GM18951 (cell line): Measurements from ENCODE around the gene MAP7D1.
"Not testable (repeated sequence)": the region's sequence is repeated elsewhere in the genome, so short reads cannot be mapped to it uniquely, and the experiment has no call there.

ENCODE experiments used
- POLR2A ChIP-seq: IDR thresholded peaks from 4 replicates; pipeline ENCODE4 v1.6.1; 2011; ENCODE audit warnings: mild to moderate bottlenecking; ENCODE audit not compliant: insufficient read length, insufficient read depth; ENCODE audit errors: extremely low read depth
- in situ Hi-C: fragments of 300-500 bp; cut with MboI; formaldehyde crosslinking; loops from one replicate; pipeline ENCODE4 v1.12.0; 2022; ENCODE audit warnings: low sequenced_read_pairs, mixed read lengths, inconsistent platforms; ENCODE audit not compliant: unreplicated experiment

Gene MAP7D1

DNA sequence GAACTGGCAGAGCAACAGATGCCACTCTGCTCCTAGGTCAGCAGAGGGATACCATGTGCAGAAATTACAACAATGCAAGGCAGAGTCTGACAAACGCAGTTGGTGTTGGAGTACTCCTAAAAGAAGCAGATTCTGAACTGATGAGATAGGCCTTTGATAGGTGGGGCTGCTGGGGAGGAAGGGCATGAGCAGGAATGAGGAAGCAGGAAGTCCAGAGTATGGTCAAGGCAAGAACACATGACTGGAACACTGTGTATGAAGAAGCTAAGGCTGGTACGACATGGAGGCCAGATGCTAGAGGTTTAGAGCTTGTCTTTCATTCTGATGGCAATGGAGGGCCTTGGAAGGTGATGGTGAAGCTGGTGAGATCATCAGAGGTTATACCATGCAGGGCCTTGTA, 56.8 kb downstream of the MAP7D1 start:
- in situ Hi-C loops: no loop called here
- no peak for TF ChIP-seq POLR2A

- TF ChIP-seq POLR2A: no peak
- in situ Hi-C loops: no loop called here
Measured at GRCh38 chr1:36217670-36218069, 61.7 kb downstream of the MAP7D1 start.

GRCh38 chr1:36221901-36222300, 65.9 kb downstream of the MAP7D1 start:
- in situ Hi-C loops: not testable (repeated sequence)

DNA sequence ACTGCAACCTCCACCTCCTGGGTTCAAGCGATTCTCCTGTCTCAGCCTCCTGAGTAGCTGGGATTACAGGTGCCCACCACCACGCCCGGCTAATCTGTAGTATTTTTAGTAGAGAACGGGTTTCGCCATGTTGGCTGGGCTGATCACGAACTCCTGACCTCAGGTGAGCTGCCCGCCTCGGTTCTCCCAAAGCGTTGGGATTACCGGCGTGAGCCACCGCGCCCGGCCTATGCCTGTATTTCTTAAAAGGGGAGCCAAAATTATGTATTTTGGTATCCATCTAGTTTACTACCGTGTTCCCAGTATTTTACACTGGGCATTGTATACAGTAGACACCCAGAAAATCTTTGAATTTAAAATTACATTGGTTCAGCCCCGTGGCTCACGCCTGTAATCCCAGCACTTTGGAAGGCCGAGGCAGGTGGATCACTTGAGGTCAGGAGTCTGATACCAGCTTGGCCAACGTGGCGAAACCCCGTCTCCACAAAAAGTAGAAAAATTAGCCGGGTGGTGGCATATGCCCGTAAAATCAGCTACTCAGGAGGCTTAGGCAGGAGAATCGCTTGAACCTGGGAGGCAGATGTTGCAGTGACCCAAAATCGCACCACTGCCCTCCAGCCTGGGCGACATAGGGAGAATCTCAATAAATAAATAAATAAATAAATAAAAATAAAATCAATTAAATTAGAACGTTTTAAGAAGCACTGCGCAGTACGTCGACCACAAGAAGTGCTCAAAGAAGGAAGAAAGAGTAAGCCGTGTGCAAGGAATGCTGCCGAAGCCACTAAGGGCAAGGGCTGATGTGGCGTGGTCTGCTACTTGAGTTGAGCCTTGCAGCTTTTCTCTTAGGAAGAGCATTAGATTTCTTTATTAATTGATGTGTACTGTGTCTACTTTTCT, 66.8 kb downstream of the MAP7D1 start:
- in situ Hi-C loops: no loop called here
- no peak for TF ChIP-seq POLR2A

- in situ Hi-C loops: no loop called here
- no peak for TF ChIP-seq POLR2A
Measured at GRCh38 chr1:36223381-36223995, 67.5 kb downstream of the MAP7D1 start.

DNA sequence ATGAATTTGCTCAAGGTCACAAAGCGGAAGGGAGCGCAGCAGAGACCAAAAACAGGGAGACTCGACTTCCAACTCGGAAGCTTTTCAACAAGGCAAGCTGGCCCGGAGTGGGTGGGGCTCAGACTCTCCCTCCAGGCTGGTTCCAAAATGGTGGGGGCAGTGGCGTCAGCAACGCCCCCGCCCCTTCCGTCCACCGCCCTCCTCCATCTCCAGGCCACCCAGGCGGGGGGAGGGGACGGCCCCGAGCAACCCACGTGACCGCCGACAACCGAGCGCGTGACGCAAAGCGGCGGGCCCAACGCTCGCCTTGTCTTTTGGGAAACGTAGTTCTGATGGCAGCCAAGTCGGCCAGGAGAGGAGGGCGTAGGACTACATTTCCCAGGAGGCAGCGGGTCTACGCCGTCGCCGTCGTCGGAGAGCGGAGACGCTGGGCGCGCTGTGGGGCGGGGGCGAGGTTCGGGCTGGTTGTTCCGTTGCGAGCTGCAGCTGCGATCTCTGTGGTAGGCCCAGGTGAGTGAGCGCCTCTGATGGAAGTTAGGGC, 68.1 kb downstream of the MAP7D1 start, which contains the start of gene THRAP3:
Gene THRAP3 (plus strand): TSS at position 448 of the 541 bp plus-strand sequence. CDS start 58,121 bp downstream, outside the sequence.
- TF ChIP-seq POLR2A: peak; percentile 87
- in situ Hi-C loops: no loop called here

- in situ Hi-C loops: no loop called here
- no peak for TF ChIP-seq POLR2A
Measured at GRCh38 chr1:36224537-36225282, 68.8 kb downstream of the MAP7D1 start.

DNA sequence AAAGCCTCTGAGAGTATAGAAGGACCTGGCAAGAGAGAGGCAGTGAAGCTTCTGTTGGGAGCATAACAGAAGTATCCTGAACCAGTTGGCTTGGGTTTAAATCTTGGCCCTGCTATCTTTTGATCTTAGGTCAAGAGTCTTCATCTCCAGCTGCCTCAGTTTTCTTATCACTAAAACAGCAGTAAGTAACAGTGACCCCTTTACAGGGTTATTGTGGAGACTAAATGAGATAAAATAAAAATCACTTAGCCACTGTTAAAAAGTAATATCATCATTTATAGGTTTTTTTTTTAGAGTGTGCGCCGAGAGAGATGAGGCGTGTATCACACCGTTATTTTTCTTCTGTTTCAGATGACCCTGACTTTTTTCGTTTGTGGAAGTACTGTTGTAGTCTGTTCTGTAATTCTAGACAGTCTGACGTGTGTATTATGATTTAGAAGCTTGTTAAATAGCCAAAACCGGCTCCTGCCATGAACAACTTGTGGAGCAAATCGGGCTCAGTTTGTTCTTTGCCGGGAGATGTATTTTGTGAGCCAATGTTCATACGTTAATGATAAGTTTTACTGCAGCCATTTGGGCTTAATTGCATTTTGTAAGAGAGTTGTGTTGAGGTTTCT, 69.4 kb downstream of the MAP7D1 start:
- no peak for TF ChIP-seq POLR2A
- in situ Hi-C loops: no loop called here

GRCh38 chr1:36230279-36230678, 74.3 kb downstream of the MAP7D1 start:
- in situ Hi-C loops: not testable (repeated sequence)
